GM15510 (cell line): ENCODE data around the gene FARP1.

Experiments used
- POLR2A ChIP-seq: IDR thresholded peaks from 3 replicates; pipeline ENCODE4 v1.6.1; 2011; ENCODE audit warnings: borderline replicate concordance; ENCODE audit not compliant: insufficient read length; ENCODE audit errors: extremely low read depth

Gene FARP1

GRCh38 chr13:98315902-98316301, 173.0 kb downstream of the FARP1 start:
- TF ChIP-seq POLR2A = no peak

GRCh38 chr13:98317573-98318171, 174.8 kb downstream of the FARP1 start:
- no peak for TF ChIP-seq POLR2A

GRCh38 chr13:98318263-98318878, 175.5 kb downstream of the FARP1 start:
- no peak for TF ChIP-seq POLR2A

- TF ChIP-seq POLR2A = no peak
Measured at GRCh38 chr13:98320561-98321105, 177.7 kb downstream of the FARP1 start.

GRCh38 chr13:98321395-98321794, 178.5 kb downstream of the FARP1 start:
- TF ChIP-seq POLR2A = no peak

GRCh38 chr13:98322091-98322718, 179.3 kb downstream of the FARP1 start:
- no peak for TF ChIP-seq POLR2A

GRCh38 chr13:98324105-98324504, 181.2 kb downstream of the FARP1 start:
- TF ChIP-seq POLR2A = no peak

GRCh38 chr13:98325724-98326123, 182.8 kb downstream of the FARP1 start:
- no peak for TF ChIP-seq POLR2A

- TF ChIP-seq POLR2A = no peak
Measured at GRCh38 chr13:98326291-98326690, 183.4 kb downstream of the FARP1 start.

GRCh38 chr13:98327371-98328270, 184.7 kb downstream of the FARP1 start:
- TF ChIP-seq POLR2A = no peak

- TF ChIP-seq POLR2A = no peak
Measured at GRCh38 chr13:98328511-98328910, 185.6 kb downstream of the FARP1 start.

GRCh38 chr13:98332222-98332621, 189.3 kb downstream of the FARP1 start:
- no peak for TF ChIP-seq POLR2A

GRCh38 chr13:98332691-98333090, 189.8 kb downstream of the FARP1 start:
- TF ChIP-seq POLR2A = no peak

GRCh38 chr13:98333486-98333885, 190.6 kb downstream of the FARP1 start:
- no peak for TF ChIP-seq POLR2A
